OCI-LY7 (cell line): ENCODE measurements around the gene TCEAL4. TPM values are rescaled to one million over a fixed set of nuclear protein-coding genes. Genes with fewer than 3 reads are reported as not detected.
A peak's percentile ranks its signal among the peaks of the same experiment; 100 is the strongest.

Source experiments
- BruUV-seq: library from RNA; stranded (reverse); fragments of 400-500 nt; replicated peaks from 2 replicates; lab custom pipeline; 2021; lab: Mats Ljungman, UMichigan
- CTCF ChIA-PET: fragments of 300-600 bp; sonication (Branson Sonifier 250); formaldehyde crosslinking; loops from one replicate; lab custom pipeline; 2022; ENCODE audit warnings: antibody characterized with exemption; ENCODE audit not compliant: unreplicated experiment; lab: Charles Lee
- POLR2A ChIA-PET: fragments of 300-600 bp; sonication (Branson Sonifier 250); formaldehyde crosslinking; loops from one replicate; lab custom pipeline; 2022; ENCODE audit warnings: antibody characterized with exemption; lab: Charles Lee
- DNase-seq: peaks from one replicate; pipeline ENCODE4 v3.0.0-alpha.2; 2015; ENCODE audit warnings: low spot score
- H2AFZ ChIP-seq: fragments of 200-600 bp; sonication (generic), shearing (Covaris generic); 2 replicates; pipeline ENCODE4 v1.6.1; 2014; ENCODE audit warnings: mild to moderate bottlenecking, antibody characterized with exemption, low read length, moderate library complexity
- H3K27ac ChIP-seq: fragments of 200-600 bp; sonication (generic); 2 replicates; pipeline ENCODE4 v1.5.1; 2014; ENCODE audit warnings: mixed run types, low read depth, mild to moderate bottlenecking, moderate library complexity, low read length, inconsistent platforms; ENCODE audit not compliant: poor library complexity, severe bottlenecking
- H3K36me3 ChIP-seq: fragments of 200-600 bp; sonication (generic); 2 replicates; pipeline ENCODE4 v1.6.1; 2014; ENCODE audit warnings: mild to moderate bottlenecking, antibody characterized with exemption, low read length, moderate library complexity, mixed read lengths; ENCODE audit not compliant: insufficient read depth
- H3K4me1 ChIP-seq: fragments of 200-600 bp; sonication (generic); 2 replicates; pipeline ENCODE4 v1.5.1; 2014; ENCODE audit warnings: mild to moderate bottlenecking, low read length; ENCODE audit not compliant: insufficient read depth, poor library complexity, severe bottlenecking
- H3K4me2 ChIP-seq: fragments of 200-600 bp; sonication (generic); 2 replicates; pipeline ENCODE4 v1.6.1; 2014; ENCODE audit warnings: mild to moderate bottlenecking, low read length
- H3K4me3 ChIP-seq: fragments of 200-600 bp; sonication (generic); 2 replicates; pipeline ENCODE4 v1.5.1; 2014; ENCODE audit warnings: mild to moderate bottlenecking, low read depth, low read length; ENCODE audit not compliant: poor library complexity, severe bottlenecking
- H3K79me2 ChIP-seq: fragments of 200-600 bp; sonication (generic); 2 replicates; pipeline ENCODE4 v1.6.1; 2016; ENCODE audit warnings: low read depth, mild to moderate bottlenecking, low read length, moderate library complexity, mixed read lengths; ENCODE audit not compliant: insufficient read depth
- H3K9me2 ChIP-seq: fragments of 200-600 bp; sonication (generic); 2 replicates; pipeline ENCODE4 v1.6.1; 2016; ENCODE audit warnings: mild to moderate bottlenecking, low read length, mixed read lengths; ENCODE audit not compliant: insufficient read depth
- H3K9me3 ChIP-seq: fragments of 200-600 bp; sonication (generic); 2 replicates; pipeline ENCODE4 v1.6.1; 2014; ENCODE audit warnings: mild to moderate bottlenecking, mixed run types, low read length, mixed read lengths
- H4K20me1 ChIP-seq: fragments of 200-600 bp; sonication (generic); 2 replicates; pipeline ENCODE4 v1.6.1; 2014; ENCODE audit warnings: mild to moderate bottlenecking, antibody characterized with exemption, low read length, moderate library complexity, mixed read lengths; ENCODE audit not compliant: insufficient read depth
- CTCF ChIP-seq: fragments of 200-600 bp; sonication (generic); conservative IDR thresholded peaks from 2 replicates; pipeline ENCODE4 v1.5.1; 2014; ENCODE audit warnings: mild to moderate bottlenecking, antibody characterized with exemption, low read length, moderate library complexity, mixed read lengths
- EZH2phosphoT487 ChIP-seq: fragments of 200-600 bp; sonication (generic); IDR thresholded peaks from 2 replicates; pipeline ENCODE4 v1.6.1; 2018; ENCODE audit warnings: low read depth, borderline replicate concordance, mild to moderate bottlenecking, mixed run types, antibody characterized with exemption, low read length, moderate library complexity, mixed read lengths
- intact Hi-C: fragments of 100-400 bp; cut with micrococcal nuclease; formaldehyde crosslinking; loops from one replicate; pipeline ENCODE4 v1.10.0; 2022; ENCODE audit not compliant: unreplicated experiment
- total RNA-seq, 2 experiments: library from RNA; depleted of rRNA in 1 of 2; stranded (reverse); fragments of >200 nt in 1 of 2; shearing (Covaris generic) in 1 of 2; gene quantifications; 2 replicates each; pipeline ENCODE4 v1.2.3, GENCODE V29; 2014 to 2022

Gene TCEAL4
- total RNA-seq, 2 experiments from 2014 or later: 4.5 to 8.8 TPM

GRCh38 chrX:103629318-103630170 lies 44.2 kb downstream of the TCEAL4 start:
- peak overlapping the region; percentile 99 for H2AFZ ChIP-seq
- H3K9me2 ChIP-seq: no peaks in the 10 kb centered on the region
- TF ChIP-seq EZH2phosphoT487 (no peak), CTCF (peak; percentile 63)
- no TSS peak for BruUV-seq
- ChIA-PET POLR2A (interaction anchor here (0.6 to 1.6 kb wide), 5 partner anchors 24 to 930 kb away, joined by 3 to 13 read pairs (median 3); no protein-coding TSS in a partner anchor), CTCF (interaction anchor here (0.5 to 0.8 kb wide), 3 partner anchors 22 to 767 kb away, joined by 3 to 6 read pairs (median 4); partner anchors contain the start of gene TCEAL3)
- no peaks in the 10 kb centered on the region for H3K36me3 ChIP-seq
- H3K4me1 ChIP-seq: peaks cover 21% of the 10 kb centered on the region
- H3K27ac ChIP-seq: peak overlapping the region; percentile 81
- no peaks in the 10 kb centered on the region for H4K20me1 ChIP-seq
- peak; percentile 11 for DNase-seq
- no peaks in the 10 kb centered on the region for H3K79me2 ChIP-seq
- no peaks in the 10 kb centered on the region for H3K9me3 ChIP-seq
- H3K4me3 ChIP-seq: peak overlapping the region; percentile 80
- peak overlapping the region; percentile 96 for H3K4me2 ChIP-seq
- intact Hi-C loops: loop anchor here (2.0 kb wide), 1 partner anchor 57 kb away; the partner anchor contains the start of gene MORF4L2

GRCh38 chrX:103630171-103630511 lies 44.8 kb downstream of the TCEAL4 start:
- Histone ChIP-seq H3K4me3 (peak overlapping the region; percentile 80), H3K79me2 (no peaks in the 10 kb centered on the region), H3K9me3 (no peaks in the 10 kb centered on the region), H3K4me2 (peak overlapping the region; percentile 96), H2AFZ (peak overlapping the region; percentile 99; the same call in 1 of the 2 replicates), H3K36me3 (no peaks in the 10 kb centered on the region), H3K9me2 (no peaks in the 10 kb centered on the region), H4K20me1 (no peaks in the 10 kb centered on the region), H3K27ac (no peak overlapping the region), H3K4me1 (peaks cover 17% of the 10 kb centered on the region)
- ChIA-PET CTCF (interaction anchor here (0.5 kb wide), 1 partner anchor 22 kb away, joined by 3 read pairs; the partner anchor contains the start of gene TCEAL3), POLR2A (interaction anchor here (0.5 to 1.6 kb wide), 4 partner anchors 55 to 333 kb away, joined by 3 to 13 read pairs (median 3); no protein-coding TSS in a partner anchor)
- BruUV-seq: no TSS peak
- intact Hi-C loops: no loop called here
- DNase-seq: no peak
- 0 out of 2 replicates have a peak, but pooled peaks have one; percentile 4 for TF ChIP-seq CTCF
- no peak for TF ChIP-seq EZH2phosphoT487

- intact Hi-C loops: no loop called here
- DNase-seq: no peak
- BruUV-seq: no TSS peak
- no peaks in the 10 kb centered on the region for H3K36me3 ChIP-seq
- H3K27ac ChIP-seq: no peak overlapping the region
- no peak overlapping the region for H3K4me2 ChIP-seq
- ChIA-PET CTCF (no interaction called here), POLR2A (interaction anchor here (1.0 to 1.4 kb wide), 2 partner anchors 10 to 77 kb away, joined by 3 read pairs; no protein-coding TSS in a partner anchor)
- H3K4me3 ChIP-seq: no peak overlapping the region
- no peak for TF ChIP-seq CTCF
- H3K9me2 ChIP-seq: no peaks in the 10 kb centered on the region
- H3K79me2 ChIP-seq: no peaks in the 10 kb centered on the region
- peaks cover 14% of the 10 kb centered on the region for H3K4me1 ChIP-seq
- H4K20me1 ChIP-seq: no peaks in the 10 kb centered on the region
- no peaks in the 10 kb centered on the region for H3K9me3 ChIP-seq
- no peak overlapping the region for H2AFZ ChIP-seq
Measured at GRCh38 chrX:103631145-103631544, 45.8 kb downstream of the TCEAL4 start.
